ENCODE measurements around the gene ENDOU.
A peak's percentile ranks its signal among the peaks of the same experiment; 100 is the strongest.

Gene ENDOU, protein sequence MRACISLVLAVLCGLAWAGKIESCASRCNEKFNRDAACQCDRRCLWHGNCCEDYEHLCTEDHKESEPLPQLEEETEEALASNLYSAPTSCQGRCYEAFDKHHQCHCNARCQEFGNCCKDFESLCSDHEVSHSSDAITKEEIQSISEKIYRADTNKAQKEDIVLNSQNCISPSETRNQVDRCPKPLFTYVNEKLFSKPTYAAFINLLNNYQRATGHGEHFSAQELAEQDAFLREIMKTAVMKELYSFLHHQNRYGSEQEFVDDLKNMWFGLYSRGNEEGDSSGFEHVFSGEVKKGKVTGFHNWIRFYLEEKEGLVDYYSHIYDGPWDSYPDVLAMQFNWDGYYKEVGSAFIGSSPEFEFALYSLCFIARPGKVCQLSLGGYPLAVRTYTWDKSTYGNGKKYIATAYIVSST

DNA sequence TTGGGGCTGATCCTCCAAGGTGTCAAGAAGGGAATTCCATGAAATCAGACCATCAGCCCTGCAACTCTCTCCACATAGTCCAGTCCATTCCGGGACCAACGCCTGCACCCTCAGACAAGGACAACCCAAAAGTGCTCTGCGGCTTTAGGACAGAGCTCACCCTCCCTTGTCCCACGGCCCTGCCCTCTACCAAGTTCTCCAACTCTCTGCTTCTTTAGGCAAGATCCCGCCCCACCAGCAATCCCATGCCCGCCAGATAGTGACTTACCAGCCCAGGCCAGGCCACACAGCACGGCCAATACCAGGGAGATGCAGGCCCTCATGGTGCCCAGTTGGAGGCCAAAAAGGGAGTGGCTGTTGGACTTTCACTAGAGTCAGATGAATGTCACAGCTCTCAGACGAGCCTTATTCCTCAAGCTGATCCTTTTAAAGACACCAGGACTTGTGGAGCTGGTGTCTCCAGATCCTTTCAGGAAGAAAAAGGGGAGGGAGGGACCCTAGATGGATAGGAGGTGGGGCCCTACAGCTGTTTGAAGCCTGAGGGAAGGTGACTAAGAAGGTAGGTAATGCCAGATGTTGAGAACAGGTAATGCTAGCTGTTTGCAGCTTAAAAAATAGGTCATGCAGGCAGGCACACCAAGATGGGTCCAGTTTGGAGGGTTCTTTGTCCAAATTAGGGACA is at the start of gene ENDOU:
TSS of gene ENDOU (minus strand) at position 400 of the 682 bp plus-strand sequence. CDS start at position 323, 77 bp downstream.
- Mint-ChIP-seq H3K36me3 (peaks cover 3% of the 10 kb centered on the region), H3K27ac (peak within 1 kb of the TSS; percentile 58), H3K4me3 (no peak within 1 kb of the TSS), H3K9me3 (ENCODE audit: low read depth) (no peaks in the 10 kb centered on the region), H3K27me3 (no peaks in the 10 kb centered on the region), H3K4me1 (ENCODE audit: low read depth) (peaks cover 17% of the 10 kb centered on the region)

DNA sequence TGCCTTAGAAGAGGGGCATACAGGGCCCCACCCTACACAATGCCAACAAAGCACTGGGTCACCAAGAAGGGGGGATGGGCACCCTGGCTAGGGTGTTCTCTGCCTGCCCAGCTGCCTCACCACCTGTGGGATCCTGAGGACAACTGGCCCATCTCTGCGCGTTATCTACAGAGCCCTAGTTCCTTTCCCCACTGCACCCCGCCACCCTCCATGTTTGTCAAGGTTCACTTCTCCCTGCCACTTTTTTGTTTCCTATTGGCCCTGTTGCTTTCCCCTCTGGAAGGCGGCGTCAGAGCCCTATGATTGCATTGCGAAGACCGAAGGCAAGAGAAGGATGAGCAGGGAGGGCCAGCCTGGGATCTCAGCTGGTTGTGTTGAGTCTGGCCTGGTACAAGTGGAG is 49.4 kb upstream of the ENDOU start:
- Mint-ChIP-seq H3K4me3 (peak overlapping the region; percentile 89), H3K27ac (no peak overlapping the region), H3K36me3 (no peaks in the 10 kb centered on the region), H3K9me3 (ENCODE audit: low read depth) (no peaks in the 10 kb centered on the region), H3K27me3 (no peaks in the 10 kb centered on the region), H3K4me1 (ENCODE audit: low read depth) (peaks cover 30% of the 10 kb centered on the region)

DNA sequence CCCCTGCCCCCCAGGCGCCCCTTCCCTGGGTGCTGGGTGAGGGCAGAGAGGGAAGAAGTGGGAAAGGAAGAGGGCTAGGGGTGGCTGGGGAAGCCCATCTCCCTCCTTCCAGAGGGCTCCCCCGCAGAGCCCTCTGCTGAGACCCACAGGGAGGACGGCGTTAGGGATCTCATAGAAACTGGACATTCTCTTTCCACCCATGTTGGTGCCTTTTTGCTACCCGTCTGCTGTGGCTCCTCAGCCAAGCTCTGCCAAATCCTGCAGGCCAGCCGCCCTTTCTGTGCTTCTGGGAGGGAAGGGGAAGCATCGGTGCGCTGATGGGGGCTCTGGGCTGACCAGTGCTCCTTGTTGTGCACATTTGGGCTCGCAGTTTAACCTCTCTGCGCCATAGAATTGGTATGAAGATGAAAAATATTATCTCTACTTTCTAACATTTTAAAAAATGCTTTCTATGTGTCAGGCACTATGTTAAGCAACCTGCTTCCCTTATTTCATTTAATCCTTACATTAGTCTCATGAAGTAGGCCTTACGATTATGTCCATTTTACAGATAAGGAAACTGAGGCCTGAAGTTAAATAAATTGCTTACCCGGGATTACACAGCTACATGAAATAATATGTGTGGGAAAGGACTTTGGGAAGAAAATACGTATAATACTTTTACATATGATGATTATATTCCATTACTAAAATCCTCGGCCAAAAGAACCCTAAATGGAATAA is 48.7 kb upstream of the ENDOU start:
- Mint-ChIP-seq H3K36me3 (no peaks in the 10 kb centered on the region), H3K27me3 (no peaks in the 10 kb centered on the region), H3K27ac (peak overlapping the region; percentile 64), H3K4me3 (peak overlapping the region; percentile 89), H3K4me1 (ENCODE audit: low read depth) (peaks cover 24% of the 10 kb centered on the region), H3K9me3 (ENCODE audit: low read depth) (no peaks in the 10 kb centered on the region)

DNA sequence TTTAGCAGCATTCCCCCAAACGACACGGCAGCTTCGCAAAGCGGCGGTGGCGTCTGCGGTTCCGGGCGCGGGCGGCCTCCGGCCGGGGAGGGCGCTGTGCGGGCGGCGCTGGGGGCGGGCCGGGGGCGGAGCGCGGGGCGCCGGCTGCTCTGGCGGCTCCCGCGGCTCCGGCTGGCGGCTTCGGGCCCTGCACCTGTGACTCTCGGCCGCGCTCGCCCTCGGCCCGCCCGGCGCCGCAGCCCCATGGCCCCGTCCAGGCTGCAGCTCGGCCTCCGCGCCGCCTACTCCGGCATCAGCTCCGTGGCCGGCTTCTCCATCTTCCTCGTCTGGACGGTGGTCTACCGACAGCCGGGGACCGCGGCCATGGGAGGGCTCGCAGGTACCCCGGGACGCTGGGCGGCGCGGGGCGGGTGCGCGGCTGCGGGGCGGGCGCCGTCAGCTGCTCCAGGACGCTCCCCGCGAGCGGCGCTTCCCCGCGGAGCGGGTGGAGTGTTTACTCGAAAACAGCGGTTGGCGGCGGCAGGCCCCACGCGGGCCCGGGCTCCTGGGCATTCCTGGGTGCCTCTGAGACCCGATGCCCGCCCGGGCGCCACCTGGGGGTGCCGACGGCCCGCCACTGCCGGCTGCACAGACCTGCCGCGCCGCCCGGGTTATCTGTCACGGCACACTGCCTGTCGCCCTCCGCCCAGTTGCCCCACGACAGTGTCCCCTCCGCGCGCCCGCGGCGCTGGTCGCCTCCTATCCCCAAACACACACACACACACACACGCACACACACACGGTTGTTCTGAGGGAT is 48.0 kb upstream of the ENDOU start, which contains the start of gene SLC48A1:
TSS of gene SLC48A1 (plus strand) at position 177 of the 796 bp plus-strand sequence. CDS start at position 244, 67 bp downstream.
- no peaks in the 10 kb centered on the region for H3K36me3 Mint-ChIP-seq
- H3K4me3 Mint-ChIP-seq = peak within 1 kb of the TSS; percentile 89
- no peaks in the 10 kb centered on the region for H3K9me3 Mint-ChIP-seq (ENCODE audit: low read depth)
- H3K4me1 Mint-ChIP-seq (ENCODE audit: low read depth) = peaks cover 21% of the 10 kb centered on the region
- H3K27ac Mint-ChIP-seq = peak within 1 kb of the TSS; percentile 76
- H3K27me3 Mint-ChIP-seq = no peaks in the 10 kb centered on the region

DNA sequence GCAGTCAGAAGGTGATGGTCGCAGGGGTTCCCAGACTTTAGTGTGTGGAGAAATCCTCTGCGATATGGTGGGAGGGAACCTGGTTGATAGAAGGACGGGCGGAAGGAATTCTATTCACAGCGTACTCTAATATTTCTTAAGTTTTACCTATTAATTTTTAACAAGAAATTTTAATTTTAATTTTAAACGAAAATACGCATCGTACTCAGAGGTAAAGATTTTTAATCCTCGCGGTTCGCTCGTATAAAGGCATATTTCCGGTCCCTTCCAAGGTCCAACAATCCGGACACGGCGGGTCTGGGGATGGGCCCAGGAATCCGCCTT is 47.4 kb upstream of the ENDOU start:
- H3K36me3 Mint-ChIP-seq = no peaks in the 10 kb centered on the region
- H3K27me3 Mint-ChIP-seq = no peaks in the 10 kb centered on the region
- H3K27ac Mint-ChIP-seq = peak overlapping the region; percentile 76
- no peaks in the 10 kb centered on the region for H3K9me3 Mint-ChIP-seq (ENCODE audit: low read depth)
- H3K4me1 Mint-ChIP-seq (ENCODE audit: low read depth) = peaks cover 21% of the 10 kb centered on the region
- peak overlapping the region; percentile 88 for H3K4me3 Mint-ChIP-seq

DNA sequence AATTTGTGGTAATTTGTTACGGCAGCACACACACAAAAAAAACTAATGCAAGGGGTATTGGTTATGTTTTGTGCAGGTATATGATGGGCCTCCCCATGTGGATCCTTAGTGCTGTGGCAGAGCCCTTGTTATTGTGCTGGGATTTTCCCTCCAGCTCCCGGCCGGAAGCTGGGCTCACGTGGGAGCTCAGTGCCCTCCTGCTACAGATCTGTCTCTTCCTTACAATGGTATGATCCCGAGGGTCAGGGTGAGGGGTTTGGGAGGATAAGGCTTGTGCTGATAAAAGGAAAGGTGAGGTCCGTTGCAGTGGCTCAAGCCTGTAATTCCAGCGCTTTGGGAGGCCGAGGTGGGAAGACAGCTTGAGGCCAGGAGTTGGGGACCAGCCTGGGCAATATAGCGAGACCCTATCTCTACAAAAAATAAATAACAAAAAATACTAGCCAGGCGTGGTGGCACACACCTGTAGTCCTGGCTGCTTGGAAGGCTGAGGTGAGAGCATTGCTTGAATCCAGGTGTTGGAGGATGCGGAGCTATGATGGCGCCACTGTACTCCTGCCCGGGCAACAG is 46.9 kb upstream of the ENDOU start:
- Mint-ChIP-seq H3K27me3 (no peaks in the 10 kb centered on the region), H3K9me3 (ENCODE audit: low read depth) (no peaks in the 10 kb centered on the region), H3K27ac (peak overlapping the region; percentile 76), H3K4me1 (ENCODE audit: low read depth) (peaks cover 24% of the 10 kb centered on the region), H3K36me3 (no peaks in the 10 kb centered on the region), H3K4me3 (peak overlapping the region; percentile 88)

DNA sequence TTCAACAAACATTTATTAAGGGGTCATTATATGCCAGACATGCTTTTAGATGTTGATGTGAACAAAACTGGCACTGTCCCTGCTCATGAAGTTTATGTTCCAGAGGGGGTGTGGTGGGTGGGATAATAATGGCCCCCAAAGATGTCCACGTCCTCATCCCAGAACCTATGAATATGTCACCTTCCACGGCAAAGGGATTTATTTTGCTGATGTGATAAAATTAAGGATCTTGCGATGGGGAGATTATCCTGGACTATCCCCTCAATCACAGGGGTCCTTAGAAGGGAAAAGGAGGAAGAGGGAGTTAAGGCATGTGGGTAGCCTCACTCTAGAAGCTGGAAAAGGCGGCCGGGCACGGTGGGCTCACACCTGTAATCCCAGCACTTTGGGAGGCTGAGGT is 46.0 kb upstream of the ENDOU start:
- Mint-ChIP-seq H3K27me3 (no peaks in the 10 kb centered on the region), H3K36me3 (no peaks in the 10 kb centered on the region), H3K9me3 (ENCODE audit: low read depth) (no peaks in the 10 kb centered on the region), H3K27ac (no peak overlapping the region), H3K4me3 (no peak overlapping the region), H3K4me1 (ENCODE audit: low read depth) (peaks cover 30% of the 10 kb centered on the region)

DNA sequence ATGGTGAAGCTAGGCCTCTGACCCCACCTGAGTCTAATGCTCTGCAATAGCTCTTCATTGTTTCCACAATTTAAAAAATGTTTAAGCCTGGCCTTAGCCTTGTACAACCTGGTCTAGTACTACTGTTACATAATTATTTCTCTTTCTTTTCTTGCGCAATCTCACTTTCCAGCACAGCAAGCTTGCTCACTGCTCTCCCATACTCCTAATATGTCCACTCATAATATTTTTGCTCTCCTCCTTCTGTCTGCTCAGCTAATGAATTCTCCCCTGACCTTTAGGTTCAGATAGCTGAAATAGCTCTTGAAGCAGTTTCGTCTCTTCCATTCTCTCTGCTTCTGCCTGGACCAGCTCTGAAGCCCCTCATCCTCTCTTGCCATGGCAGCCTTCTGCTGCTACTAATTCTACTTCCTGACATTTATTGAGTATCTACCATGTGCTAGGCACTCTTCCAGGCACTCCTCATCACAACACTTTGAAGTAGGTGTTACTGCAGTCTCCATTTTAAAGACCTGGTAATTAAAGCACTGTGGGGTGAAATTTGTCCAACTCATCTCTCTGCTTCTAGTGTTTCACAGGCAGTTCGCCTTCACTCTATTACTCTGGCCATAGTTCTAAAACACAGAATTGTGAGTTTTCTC is 44.9 kb upstream of the ENDOU start:
- Mint-ChIP-seq H3K36me3 (no peaks in the 10 kb centered on the region), H3K27me3 (no peaks in the 10 kb centered on the region), H3K9me3 (ENCODE audit: low read depth) (no peaks in the 10 kb centered on the region), H3K27ac (no peak overlapping the region), H3K4me1 (ENCODE audit: low read depth) (peaks cover 35% of the 10 kb centered on the region), H3K4me3 (no peak overlapping the region)

DNA sequence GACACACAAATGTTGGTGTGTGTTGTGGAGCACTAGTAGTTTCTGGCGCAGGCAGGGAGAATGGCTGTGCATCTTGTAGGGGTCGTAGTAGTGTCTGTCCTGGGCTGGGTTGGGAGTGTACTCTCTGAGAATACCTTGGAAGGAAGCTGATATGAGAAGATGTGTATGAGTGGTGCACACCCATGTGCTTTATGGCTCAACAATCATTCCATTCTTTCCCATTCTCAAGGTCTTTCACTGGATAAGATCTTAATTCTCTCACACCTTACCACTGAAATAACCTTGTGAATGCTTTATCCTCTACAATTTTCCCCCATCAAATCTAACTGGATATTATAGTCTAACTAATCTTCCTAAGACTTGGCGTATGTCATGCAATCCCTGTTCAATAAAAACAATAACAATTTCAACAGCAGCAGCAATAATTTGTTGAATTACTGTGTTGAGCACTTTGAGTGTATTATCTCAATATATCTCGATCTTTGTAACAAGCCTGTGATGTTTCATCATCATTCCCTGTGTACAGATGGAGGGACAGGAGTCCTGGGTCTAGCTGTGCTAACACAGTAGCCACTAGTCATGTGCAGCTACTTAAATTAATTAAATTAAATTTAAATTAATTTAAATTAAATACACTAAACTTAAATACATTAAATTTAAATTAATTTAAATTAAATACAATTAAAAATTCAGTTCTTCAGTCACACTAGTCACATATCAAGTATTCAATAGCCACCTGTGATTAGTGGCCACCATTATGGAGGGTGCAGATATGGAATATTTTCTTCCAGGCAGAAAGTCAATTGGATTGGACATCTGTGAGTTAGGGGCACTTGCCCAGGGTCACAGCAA is 44.2 kb upstream of the ENDOU start:
- H3K4me3 Mint-ChIP-seq = no peak overlapping the region
- H3K27ac Mint-ChIP-seq = no peak overlapping the region
- no peaks in the 10 kb centered on the region for H3K27me3 Mint-ChIP-seq
- H3K4me1 Mint-ChIP-seq (ENCODE audit: low read depth) = peaks cover 31% of the 10 kb centered on the region
- no peaks in the 10 kb centered on the region for H3K9me3 Mint-ChIP-seq (ENCODE audit: low read depth)
- no peaks in the 10 kb centered on the region for H3K36me3 Mint-ChIP-seq

DNA sequence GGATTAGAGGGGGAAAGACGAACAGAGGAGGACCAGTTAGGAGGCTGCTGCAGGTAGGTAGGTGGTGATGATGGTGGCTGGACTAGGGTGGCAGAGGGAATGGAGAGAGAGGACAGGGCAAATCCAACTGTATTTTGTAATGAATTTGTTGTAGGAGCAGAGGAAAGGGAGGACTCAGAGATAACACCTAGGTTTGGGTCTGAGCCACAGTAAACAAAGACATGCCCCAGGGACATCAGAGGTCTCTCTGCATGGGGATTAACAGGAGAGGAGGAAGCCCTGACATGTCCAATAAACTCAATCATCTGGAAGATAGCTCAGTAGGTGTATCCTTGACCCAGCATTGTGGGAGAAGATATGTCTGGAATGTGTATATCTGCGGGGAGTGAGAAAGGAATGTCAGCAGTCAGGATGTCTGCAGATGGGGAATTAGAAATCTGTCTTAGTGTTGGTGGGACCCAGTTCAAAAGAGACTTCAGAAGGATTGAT is 43.1 kb upstream of the ENDOU start:
- Mint-ChIP-seq H3K27ac (no peak overlapping the region), H3K4me1 (ENCODE audit: low read depth) (peaks cover 23% of the 10 kb centered on the region), H3K27me3 (no peaks in the 10 kb centered on the region), H3K36me3 (no peaks in the 10 kb centered on the region), H3K4me3 (no peak overlapping the region), H3K9me3 (ENCODE audit: low read depth) (no peaks in the 10 kb centered on the region)

DNA sequence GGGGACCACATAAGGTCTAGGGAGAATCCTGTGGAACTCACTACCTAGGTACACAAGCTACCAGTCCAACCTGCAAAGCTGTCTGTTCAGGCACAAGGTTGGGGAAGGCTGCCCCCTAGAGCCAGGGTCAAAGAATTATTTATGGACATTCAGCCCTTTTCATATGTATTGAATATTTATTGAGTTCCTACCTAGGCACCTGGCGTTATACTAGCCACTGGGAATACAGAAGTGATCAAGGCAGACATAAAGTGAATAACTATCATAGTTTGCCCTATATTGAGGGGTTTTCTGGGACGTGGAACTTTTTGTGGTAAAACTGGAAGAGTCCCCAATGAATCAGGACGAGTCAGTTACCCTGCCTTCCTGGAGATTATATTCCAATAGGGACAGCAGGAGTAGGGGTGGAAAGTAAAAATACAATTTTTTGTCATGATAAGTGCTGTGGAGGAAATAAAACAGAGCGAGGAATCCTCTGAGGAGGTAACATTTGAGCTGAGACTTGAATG is 42.0 kb upstream of the ENDOU start:
- H3K27ac Mint-ChIP-seq = no peak overlapping the region
- H3K36me3 Mint-ChIP-seq = no peaks in the 10 kb centered on the region

DNA sequence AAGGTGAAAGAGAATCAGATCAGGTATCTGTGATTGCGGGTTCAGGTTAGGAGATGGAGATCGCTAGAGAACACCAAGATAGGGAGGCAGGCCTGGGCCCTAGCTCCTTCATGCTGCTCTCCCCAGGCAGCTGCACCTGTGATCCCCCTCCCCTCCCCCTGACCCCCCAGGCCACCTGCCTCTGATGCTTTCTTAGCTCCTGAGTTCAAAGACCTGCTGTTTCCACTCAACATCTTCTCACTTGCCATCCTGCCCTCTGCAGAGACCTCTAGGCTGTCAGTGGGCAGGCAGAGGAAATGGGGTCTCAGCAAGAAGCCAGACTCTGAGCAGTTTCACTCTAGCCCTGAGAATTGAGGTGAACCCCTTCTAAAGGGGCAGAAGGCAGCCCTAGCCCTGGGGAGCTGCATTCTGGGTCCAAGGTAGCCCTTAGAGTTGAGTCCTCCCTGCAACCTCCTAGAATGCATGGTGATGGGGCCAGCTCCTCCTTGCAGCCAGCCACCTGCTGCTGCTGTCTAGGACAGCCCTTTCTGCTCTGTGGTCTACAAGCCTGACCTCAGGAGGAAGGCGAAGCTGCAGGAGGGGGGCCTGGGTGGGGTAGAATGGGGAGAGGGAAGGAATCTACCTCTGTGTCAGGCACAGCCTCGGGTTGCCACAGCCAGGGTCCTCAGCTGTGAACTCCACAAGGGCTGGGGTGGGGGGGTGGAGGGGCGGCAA is 41.4 kb upstream of the ENDOU start:
- Mint-ChIP-seq H3K4me1 (ENCODE audit: low read depth) (peaks cover 17% of the 10 kb centered on the region), H3K27ac (no peak overlapping the region), H3K9me3 (ENCODE audit: low read depth) (no peaks in the 10 kb centered on the region), H3K4me3 (no peak overlapping the region), H3K36me3 (no peaks in the 10 kb centered on the region), H3K27me3 (no peaks in the 10 kb centered on the region)

More for the DNA sequence above, 42.0 kb upstream of the ENDOU start:
- peaks cover 20% of the 10 kb centered on the region for H3K4me1 Mint-ChIP-seq (ENCODE audit: low read depth)
- no peaks in the 10 kb centered on the region for H3K27me3 Mint-ChIP-seq
- no peak overlapping the region for H3K4me3 Mint-ChIP-seq
- H3K9me3 Mint-ChIP-seq (ENCODE audit: low read depth) = no peaks in the 10 kb centered on the region

Data from activated naive CD8-positive, alpha-beta T cell (primary cell).